ENCODE results near the gene OR10J4.
"Not testable (repeated sequence)": the region's sequence is repeated elsewhere in the genome, so short reads cannot be mapped to it uniquely, and the experiment has no call there.

The OR10J4 gene

GRCh38 chr1:159431904-159432303 lies at the start of gene OR10J4:
OR10J4 (plus strand) TSS chr1:159432204.
- DNase-seq = no peak

GRCh38 chr1:159406821-159407220 lies 25.2 kb upstream of the OR10J4 start:
- DNase-seq = no peak

GRCh38 chr1:159408862-159409400 lies 23.1 kb upstream of the OR10J4 start:
- no peak for DNase-seq

- DNase-seq = no peak
Observed at GRCh38 chr1:159421821-159422220, 10.2 kb upstream of the OR10J4 start.

GRCh38 chr1:159428536-159428935 lies 3.5 kb upstream of the OR10J4 start:
- DNase-seq = no peak

GRCh38 chr1:159429074-159429861 lies 2.7 kb upstream of the OR10J4 start:
- no peak for DNase-seq

GRCh38 chr1:159430985-159431384 lies 1.0 kb upstream of the OR10J4 start:
- no peak for DNase-seq

GRCh38 chr1:159436469-159436868 lies 4.5 kb downstream of the OR10J4 start:
- DNase-seq = no peak

- DNase-seq = no peak
Observed at GRCh38 chr1:159439422-159439821, 7.4 kb downstream of the OR10J4 start, which contains the start of gene OR10J1. OR10J1 (plus strand) TSS chr1:159439722; CDS start chr1:159439792, 70 bp downstream.

- DNase-seq = no peak
Observed at GRCh38 chr1:159441360-159441759, 9.4 kb downstream of the OR10J4 start.

- DNase-seq = no peak
Observed at GRCh38 chr1:159442428-159442827, 10.4 kb downstream of the OR10J4 start.

- DNase-seq = no peak
Observed at GRCh38 chr1:159443066-159443750, 11.2 kb downstream of the OR10J4 start.

GRCh38 chr1:159444511-159444910 lies 12.5 kb downstream of the OR10J4 start:
- DNase-seq = no peak

GRCh38 chr1:159448181-159448580 lies 16.2 kb downstream of the OR10J4 start:
- DNase-seq = no peak

- not testable (repeated sequence) for DNase-seq
Observed at GRCh38 chr1:159449605-159450004, 17.6 kb downstream of the OR10J4 start.

GRCh38 chr1:159459551-159459950 lies 27.5 kb downstream of the OR10J4 start:
- DNase-seq = no peak

- DNase-seq = no peak
Observed at GRCh38 chr1:159465191-159465603, 33.2 kb downstream of the OR10J4 start.

GRCh38 chr1:159468321-159468720 lies 36.3 kb downstream of the OR10J4 start:
- DNase-seq = no peak

- no peak for DNase-seq
Observed at GRCh38 chr1:159469921-159470533, 38.0 kb downstream of the OR10J4 start.

- DNase-seq = no peak
Observed at GRCh38 chr1:159473335-159473734, 41.3 kb downstream of the OR10J4 start.

- DNase-seq = no peak
Observed at GRCh38 chr1:159474926-159475325, 42.9 kb downstream of the OR10J4 start.
